Measurements from ENCODE around the gene PYY.

DNA sequence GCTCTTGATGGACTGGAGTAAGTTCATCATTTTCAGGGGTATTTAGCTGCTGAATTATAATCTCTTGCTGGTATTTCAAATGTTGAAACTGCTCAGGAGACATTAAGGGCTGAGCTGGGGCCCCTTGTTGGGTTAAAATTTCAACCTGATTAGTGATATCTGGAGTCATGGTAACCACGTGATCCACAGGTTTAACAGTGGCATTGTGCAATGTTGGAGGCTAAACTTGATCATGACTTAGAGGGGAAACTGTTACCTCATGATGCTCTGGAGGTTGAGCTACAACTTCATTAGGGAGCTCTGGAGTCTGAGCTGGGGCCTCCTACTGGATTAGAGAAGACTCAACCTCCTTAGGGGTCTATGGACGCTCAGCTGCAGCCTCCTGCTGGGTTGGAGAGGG lies 29.2 kb downstream of the PYY start:
- TF ChIP-seq, protein P1, sequence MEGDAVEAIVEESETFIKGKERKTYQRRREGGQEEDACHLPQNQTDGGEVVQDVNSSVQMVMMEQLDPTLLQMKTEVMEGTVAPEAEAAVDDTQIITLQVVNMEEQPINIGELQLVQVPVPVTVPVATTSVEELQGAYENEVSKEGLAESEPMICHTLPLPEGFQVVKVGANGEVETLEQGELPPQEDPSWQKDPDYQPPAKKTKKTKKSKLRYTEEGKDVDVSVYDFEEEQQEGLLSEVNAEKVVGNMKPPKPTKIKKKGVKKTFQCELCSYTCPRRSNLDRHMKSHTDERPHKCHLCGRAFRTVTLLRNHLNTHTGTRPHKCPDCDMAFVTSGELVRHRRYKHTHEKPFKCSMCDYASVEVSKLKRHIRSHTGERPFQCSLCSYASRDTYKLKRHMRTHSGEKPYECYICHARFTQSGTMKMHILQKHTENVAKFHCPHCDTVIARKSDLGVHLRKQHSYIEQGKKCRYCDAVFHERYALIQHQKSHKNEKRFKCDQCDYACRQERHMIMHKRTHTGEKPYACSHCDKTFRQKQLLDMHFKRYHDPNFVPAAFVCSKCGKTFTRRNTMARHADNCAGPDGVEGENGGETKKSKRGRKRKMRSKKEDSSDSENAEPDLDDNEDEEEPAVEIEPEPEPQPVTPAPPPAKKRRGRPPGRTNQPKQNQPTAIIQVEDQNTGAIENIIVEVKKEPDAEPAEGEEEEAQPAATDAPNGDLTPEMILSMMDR (IDR thresholded peaks at IDR 0.05), result no peak
- TF ChIP-seq POLR2A (IDR thresholded peaks at IDR 0.05), result no peak
